ENCODE results near the gene SPTY2D1.
"Not testable (repeated sequence)": the region's sequence is repeated elsewhere in the genome, so short reads cannot be mapped to it uniquely, and the experiment has no call there.

SPTY2D1 gene

DNA sequence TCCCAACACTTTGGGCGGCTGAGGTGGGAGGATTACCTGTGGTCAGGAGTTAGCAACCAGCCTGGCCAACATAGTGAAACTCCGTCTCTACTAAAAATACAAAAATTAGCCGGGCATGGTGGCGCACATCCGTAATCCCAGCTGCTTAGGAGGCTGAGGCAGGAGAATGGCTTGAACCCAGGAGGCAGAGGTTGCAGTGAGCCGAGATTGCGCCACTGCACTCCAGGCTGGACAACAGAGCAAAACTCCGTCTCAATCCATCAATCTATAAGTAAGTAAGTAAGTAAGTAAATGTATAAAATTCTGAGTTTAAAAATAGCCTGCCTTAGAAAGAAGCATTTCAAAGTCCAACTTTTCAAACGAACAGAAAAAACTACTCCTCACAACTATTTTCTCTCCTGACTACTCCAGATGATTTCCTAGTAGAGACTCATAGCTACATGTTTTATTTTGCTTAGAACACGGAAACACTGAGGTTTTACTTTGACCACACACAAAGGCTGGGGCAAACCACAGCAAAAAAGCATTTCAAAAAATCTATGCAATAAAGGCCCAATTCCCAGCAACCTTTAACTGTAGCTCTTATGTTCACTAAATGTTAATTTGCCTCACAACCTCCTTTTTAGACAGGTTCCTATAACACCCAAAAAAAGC lies 16.3 kb downstream of the SPTY2D1 start:
- peak; percentile 15 for DNase-seq

- DNase-seq: peak; percentile 85
Observed at GRCh38 chr11:18615628-18616392, 18.3 kb downstream of the SPTY2D1 start.

GRCh38 chr11:18614667-18615066 lies 19.5 kb downstream of the SPTY2D1 start:
- DNase-seq: no peak

DNA sequence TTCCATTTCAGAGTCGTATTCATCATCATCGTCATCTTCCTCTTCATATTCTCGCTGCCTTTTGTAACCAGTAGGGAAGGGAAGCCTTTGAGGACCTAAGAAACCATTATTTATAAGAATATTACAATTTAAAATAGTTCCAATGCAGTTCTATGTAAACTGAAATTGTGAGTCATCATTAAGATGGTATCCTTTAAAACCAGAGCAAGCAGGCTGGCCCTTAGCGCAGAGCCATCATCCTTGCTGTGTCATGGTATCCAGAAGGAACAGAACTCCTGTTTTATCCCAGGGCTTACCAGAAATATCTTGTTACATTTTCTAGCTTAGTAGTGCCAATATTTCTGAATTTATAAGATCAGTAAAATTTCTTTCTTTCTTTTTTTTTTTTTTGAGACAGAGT lies 21.7 kb downstream of the SPTY2D1 start:
- no peak for DNase-seq

GRCh38 chr11:18611196-18611595 lies 22.9 kb downstream of the SPTY2D1 start:
- no peak for DNase-seq

- no peak for DNase-seq
Observed at GRCh38 chr11:18608376-18608775, 25.8 kb downstream of the SPTY2D1 start.

- no peak for DNase-seq
Observed at GRCh38 chr11:18600915-18601569, 33.1 kb downstream of the SPTY2D1 start.

GRCh38 chr11:18599739-18600230 lies 34.4 kb downstream of the SPTY2D1 start, which contains the start of gene MISFA:
MISFA (plus strand) TSS chr11:18599789; CDS start chr11:18599929, 140 bp downstream.
- DNase-seq: no peak

DNA sequence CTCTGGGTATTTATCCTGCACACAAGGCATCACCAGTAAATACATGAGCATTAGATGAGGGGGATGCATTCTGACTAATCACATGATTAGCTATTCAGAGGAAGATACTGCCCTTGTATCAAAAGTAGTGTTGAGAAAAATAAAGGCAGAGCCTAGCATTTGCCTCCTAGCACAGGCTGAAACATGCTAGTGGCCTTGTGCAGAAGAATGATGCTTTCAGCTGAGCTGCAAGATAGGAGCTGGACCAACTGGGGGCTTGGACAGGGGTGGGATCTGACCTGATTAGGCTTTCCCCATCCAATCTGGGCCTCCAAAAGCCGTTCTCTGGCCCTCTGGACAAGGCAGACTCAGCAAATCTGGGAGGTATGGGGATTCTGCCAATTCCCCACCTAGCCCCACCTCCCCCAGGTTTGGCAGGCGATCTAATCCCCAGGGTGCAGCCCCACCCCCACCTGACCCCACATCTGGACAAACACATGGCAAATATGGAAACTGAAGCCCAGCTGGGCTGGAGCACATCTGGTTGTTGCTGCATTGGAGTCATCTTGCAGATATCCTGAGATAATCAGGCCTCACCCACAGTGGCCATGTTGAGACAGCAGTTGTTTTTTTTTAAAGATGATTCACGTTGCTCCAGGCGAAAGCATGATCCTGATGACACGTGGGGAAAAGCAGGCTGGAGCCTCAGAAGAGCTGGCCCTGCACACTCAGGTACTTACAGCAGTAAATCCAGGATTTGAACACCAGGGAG lies 39.0 kb downstream of the SPTY2D1 start:
- DNase-seq: no peak

- DNase-seq: not testable (repeated sequence)
Observed at GRCh38 chr11:18594088-18594487, 40.1 kb downstream of the SPTY2D1 start.

DNA sequence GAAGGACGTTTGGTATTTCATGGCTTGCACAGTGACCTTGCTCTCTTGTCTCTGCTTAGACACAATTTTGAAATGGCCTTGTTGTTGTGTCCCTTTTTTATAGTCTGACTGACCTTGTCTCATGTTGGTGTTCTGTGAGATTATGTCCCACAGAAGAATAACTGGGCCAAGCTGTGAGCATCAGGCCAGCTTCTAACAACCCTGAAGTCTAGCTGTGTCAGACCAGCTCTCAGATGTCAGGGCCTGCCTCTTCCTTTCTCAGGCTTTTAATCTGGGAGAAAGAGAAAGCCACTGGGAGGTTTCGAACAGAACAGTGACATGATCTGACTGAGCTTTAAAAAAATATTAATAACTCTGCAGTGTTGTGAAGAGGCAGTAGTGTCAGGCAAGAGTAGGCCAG lies 43.6 kb downstream of the SPTY2D1 start:
- no peak for DNase-seq

GRCh38 chr11:18588297-18589252 lies 45.6 kb downstream of the SPTY2D1 start, which contains the start of gene UEVLD:
UEVLD (minus strand) TSS chr11:18588734; CDS start chr11:18588654, 80 bp downstream.
- DNase-seq: peak; percentile 94

GRCh38 chr11:18581825-18582224 lies 52.3 kb downstream of the SPTY2D1 start:
- no peak for DNase-seq

DNA sequence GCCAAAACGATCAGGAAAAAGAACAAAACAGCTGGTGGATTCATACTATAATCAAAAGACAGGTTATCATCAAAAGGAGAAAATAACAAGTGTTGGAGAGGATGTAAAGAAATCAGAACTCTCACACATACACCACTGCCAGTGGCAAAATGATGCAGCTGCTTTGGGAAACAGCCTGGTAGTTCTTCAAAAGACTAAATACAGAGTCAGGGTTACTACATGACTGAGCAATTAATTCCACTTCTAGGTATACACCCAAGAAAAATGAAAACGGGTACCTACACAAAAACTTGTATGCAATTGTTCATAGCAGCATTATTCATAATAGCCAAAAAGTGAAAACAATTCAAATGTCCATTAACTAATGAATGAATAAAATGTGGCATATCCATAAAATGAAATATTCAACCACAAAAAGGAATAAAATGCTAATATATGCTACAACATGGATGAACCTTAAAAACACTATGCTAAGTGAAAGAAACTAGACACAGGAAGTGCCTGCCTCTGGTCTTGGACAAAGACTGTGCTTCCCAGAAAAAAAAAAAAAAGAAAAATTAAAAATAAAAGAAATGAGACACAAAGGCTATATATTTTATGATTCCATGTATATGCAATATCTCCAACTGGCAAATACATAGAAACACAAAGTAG lies 53.9 kb downstream of the SPTY2D1 start:
- no peak for DNase-seq

- DNase-seq: no peak
Observed at GRCh38 chr11:18578975-18579598, 55.1 kb downstream of the SPTY2D1 start.

- no peak for DNase-seq
Observed at GRCh38 chr11:18575361-18575760, 58.8 kb downstream of the SPTY2D1 start.

DNA sequence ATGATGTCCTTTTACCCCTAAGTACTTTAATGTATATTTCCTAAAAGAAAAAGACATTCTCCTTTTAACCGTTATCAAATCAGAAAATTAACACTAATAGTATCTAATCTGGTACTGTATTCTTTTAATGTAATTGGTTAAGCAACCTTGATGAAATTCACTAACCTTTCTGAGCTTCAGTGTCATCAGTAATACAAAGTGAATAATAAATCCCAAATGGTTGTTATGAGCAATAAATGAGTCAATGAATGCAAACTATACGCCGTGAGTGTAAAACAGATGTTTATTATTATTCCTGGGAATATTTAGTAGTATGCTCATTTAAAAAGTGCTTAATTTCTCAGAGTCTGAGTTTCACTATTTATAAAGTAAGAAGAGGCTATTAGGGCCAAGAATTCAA lies 67.1 kb downstream of the SPTY2D1 start:
- no peak for DNase-seq

DNA sequence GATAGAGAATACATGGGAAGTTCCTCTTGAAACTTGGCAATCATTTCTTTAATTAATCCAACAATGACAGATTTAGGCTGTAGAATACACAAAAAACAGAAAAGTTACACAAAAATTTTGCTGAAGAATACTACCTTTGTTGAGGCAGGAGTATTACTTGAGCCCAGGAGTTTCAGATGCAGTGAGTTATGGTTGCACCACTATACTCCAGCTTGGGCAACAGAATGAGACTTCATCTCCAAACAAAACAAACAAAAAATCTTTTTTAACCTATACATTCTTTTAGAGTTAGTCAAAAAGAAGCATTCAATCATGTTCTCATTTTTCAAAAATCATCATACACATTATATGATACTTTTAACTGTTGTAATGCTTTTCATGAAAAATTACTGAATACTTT lies 67.7 kb downstream of the SPTY2D1 start:
- DNase-seq: no peak

DNA sequence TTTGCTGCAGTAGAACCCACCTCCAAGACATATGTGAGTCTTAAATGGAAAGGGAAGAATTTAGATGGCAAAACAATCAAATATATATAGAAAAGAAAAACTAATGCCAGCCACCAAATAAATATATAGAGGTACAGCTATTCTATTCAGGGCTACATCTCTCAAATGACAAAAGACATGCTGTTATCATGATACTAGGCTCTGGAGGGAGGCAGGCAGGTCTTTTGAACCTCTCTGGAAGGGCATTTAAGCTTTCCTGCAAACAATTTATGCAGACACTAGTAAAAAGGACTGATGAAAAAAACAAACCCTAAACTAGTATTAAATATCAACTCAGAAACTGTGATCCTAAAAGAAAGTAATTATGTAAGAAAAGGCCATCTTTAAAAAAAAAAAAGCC lies 70.0 kb downstream of the SPTY2D1 start:
- no peak for DNase-seq

DNA sequence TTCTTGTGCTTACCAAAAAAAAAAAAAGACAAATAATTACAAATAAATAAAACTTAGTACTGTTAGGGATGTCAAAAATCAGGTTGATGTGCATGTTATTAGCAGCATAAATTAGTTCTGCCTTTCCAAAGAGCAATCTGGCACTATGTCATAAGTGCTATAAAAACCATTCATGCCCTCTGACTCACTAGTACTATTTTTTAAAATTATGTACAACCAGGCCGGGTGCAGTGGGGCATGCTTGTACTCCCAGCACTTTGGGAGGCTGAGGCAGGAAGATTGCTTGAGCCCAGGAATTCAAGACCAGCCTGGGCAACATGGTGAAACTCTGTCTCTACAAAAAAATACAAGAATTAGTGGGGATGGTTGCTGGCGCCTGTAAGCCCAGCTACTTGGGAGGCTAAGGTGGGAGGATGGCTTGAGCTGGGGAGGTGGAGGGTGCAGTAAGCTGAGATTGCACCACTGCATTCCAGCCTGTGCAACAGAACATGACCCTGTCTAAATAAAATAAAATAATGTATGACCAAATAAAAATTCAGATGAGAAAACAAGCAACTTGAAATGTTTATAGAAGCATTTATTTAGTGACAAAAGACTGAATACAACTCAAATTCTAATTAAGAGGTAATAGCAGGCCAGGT lies 70.9 kb downstream of the SPTY2D1 start:
- no peak for DNase-seq

Data from suppressor macrophage treated with lipopolysaccharide for 4 hours (primary cell).